ENCODE results near the gene PRDM16. TPM values are rescaled to one million over a fixed set of nuclear protein-coding genes. Genes with fewer than 3 reads are reported as not detected.

The PRDM16 gene
- under 0.01 TPM in 1 of 2 replicates, not detected in the other for total RNA-seq

DNA sequence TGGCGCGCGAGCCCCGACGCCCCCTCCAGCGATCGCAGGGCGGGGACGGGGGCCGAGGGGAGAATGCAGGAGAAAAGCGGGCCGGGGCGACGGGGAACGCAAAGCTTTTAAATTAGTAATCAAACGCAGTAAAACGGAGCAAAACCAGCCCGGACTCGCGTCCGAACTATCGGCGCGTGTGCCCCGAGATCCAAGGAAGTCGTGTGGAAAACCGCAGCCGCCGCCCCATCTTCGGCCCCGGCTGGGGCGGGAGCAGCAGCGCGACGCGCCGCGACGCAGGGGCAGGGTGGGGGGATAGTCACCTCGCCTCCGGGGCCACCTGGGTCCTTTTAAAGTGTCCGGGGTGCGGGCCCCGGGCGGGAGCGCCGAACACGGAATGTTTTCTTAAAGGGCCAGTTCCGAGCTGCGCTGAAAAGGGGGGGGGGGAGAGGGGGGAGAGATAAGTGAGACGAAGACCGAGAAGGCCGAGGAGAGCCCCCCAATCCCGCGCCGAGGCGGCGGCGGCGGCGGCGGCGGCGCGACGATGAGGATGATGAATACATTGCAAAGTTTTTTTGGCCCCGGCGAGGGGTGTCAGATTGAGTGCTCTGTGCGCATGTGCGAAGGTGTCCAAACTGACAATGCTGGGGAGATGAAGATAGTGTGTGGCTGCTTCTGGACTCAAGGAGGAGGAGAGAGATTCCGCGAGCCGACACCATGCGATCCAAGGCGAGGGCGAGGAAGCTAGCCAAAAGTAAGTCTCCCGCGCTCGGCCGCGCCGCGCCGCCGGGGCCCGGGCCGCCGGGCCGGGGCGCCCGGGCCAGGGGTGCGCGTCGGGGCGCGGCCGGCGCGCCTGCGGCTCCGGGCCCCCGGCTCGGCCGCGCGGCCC, at the start of gene PRDM16:
TSS of gene PRDM16 (plus strand) at position 640 of the 868 bp plus-strand sequence. CDS start at position 697, 57 bp downstream.

DNA sequence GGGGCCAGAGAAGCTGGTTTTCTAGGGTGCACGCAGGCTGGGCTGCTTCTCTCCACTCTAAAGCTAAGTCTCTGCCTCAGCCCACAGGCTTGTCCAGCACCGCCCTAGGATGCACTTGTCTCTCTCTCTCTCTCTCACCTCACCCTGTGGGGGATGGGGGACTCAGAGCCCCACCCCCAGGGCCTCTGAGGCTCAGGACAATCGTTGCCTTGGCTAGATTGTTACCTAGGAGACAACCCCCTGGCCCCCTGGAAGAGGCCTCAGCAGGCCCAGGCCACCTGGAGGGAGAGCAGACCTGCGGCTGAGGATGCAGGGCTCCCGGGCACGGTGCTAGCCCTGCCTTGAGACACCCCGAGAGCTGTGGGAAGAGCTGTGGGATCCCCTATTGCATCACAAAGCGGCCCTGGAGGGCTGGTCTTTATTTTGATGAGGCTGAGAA, 47.8 kb upstream of the PRDM16 start, which contains the start of gene ACTRT2:
TSS of gene ACTRT2 (plus strand) at position 235 of the 439 bp plus-strand sequence. CDS start 220 bp downstream, outside the sequence.

DNA sequence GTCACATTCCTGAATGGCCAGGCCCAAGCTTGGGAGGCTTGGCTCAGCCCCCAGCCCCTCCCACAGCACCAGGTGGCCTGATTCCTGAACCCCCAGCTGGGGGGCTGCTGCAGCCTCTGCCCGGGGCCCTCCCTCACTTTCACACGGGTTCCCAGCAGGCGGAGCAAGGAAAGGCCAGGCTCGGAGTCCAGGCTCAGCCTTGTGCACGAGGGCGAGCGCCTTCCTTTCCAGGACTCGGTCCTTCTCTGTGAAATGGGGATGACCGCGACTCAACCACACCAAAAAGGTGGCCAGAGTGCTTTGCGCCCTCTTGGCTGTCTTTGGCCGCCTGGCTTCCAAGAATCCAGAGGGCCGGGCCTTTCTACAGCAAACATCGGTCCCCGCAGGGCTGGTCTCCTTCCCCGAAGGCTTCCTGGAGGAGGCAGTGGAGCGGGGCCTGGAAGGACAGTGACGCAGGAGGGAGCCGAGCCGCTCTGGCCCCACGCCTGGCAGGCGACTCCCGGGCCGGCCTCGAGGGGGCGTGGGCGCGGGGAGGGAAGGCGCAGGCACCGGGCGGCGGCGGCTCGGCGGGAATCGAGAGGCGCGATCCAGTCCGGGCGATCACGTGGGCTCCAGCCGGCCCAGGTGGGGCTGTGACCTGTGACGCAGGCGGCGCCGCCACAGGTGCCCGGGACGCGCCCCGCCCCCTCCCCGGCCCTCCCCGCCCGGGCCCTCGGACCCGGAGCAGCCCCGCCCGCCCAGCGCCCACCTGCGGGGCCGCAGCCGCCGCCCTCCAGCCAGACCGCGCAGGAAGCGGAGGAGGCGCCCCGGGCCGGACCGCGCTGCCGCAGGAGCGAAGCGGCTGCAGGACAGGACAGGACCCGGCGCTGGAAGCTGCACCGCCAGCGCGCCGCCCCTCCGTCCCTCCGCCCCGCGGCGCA, 385.1 kb downstream of the PRDM16 start, which contains the start of gene ARHGEF16:
TSS of gene ARHGEF16 (plus strand) at position 775 of the 920 bp plus-strand sequence. CDS start 8,420 bp downstream, outside the sequence.

Other genes with a start within 250 kb of the PRDM16 start
- not detected in 2 replicates for gene ACTRT2, start 47.7 kb upstream of the PRDM16 start, total RNA-seq